ENCODE data around the gene PLEKHB2.

- TF ChIP-seq CTCF (conservative IDR thresholded peaks at IDR 0.05; ENCODE audit: low read length) (no peak), EZH2phosphoT487 (IDR thresholded peaks at IDR 0.05; ENCODE audit: borderline replicate concordance, low read depth, low read length) (no peak)
Observed at GRCh38 chr2:131094463-131095281, 10.5 kb upstream of the PLEKHB2 start.

Data from OCI-LY7 (cell line).